Measurements from ENCODE around the gene SLC7A14.

DNA sequence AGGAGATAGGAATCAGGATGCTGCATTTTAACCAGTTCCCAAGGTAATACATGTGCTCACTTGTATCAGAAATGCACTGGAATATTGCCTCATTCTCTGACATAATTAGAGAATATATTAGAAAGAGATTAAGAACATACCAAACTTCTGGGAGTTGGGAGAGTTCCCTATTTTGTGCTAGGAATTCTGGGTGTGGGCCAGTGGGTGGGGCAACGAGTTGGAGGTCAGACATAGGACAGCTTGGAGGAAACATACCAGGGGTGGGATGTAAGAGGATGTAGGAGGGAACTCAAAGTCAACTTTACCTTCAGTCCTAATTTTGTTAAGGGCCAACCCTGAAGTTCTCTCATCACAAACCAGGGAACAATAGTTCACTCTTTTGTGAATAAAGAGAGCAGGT lies 83.6 kb downstream of the SLC7A14 start:
- TF ChIP-seq, protein P1, sequence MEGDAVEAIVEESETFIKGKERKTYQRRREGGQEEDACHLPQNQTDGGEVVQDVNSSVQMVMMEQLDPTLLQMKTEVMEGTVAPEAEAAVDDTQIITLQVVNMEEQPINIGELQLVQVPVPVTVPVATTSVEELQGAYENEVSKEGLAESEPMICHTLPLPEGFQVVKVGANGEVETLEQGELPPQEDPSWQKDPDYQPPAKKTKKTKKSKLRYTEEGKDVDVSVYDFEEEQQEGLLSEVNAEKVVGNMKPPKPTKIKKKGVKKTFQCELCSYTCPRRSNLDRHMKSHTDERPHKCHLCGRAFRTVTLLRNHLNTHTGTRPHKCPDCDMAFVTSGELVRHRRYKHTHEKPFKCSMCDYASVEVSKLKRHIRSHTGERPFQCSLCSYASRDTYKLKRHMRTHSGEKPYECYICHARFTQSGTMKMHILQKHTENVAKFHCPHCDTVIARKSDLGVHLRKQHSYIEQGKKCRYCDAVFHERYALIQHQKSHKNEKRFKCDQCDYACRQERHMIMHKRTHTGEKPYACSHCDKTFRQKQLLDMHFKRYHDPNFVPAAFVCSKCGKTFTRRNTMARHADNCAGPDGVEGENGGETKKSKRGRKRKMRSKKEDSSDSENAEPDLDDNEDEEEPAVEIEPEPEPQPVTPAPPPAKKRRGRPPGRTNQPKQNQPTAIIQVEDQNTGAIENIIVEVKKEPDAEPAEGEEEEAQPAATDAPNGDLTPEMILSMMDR (conservative IDR thresholded peaks at IDR 0.05; ENCODE audit: low read depth, low read length): no peak
- no peak for TF ChIP-seq EZH2 (IDR thresholded peaks at IDR 0.05; ENCODE audit: borderline replicate concordance, low read depth, low read length, poor library complexity, severe bottlenecking)

All from A673 (cell line).